Measurements from ENCODE around the gene KCTD21.

The KCTD21 gene

DNA sequence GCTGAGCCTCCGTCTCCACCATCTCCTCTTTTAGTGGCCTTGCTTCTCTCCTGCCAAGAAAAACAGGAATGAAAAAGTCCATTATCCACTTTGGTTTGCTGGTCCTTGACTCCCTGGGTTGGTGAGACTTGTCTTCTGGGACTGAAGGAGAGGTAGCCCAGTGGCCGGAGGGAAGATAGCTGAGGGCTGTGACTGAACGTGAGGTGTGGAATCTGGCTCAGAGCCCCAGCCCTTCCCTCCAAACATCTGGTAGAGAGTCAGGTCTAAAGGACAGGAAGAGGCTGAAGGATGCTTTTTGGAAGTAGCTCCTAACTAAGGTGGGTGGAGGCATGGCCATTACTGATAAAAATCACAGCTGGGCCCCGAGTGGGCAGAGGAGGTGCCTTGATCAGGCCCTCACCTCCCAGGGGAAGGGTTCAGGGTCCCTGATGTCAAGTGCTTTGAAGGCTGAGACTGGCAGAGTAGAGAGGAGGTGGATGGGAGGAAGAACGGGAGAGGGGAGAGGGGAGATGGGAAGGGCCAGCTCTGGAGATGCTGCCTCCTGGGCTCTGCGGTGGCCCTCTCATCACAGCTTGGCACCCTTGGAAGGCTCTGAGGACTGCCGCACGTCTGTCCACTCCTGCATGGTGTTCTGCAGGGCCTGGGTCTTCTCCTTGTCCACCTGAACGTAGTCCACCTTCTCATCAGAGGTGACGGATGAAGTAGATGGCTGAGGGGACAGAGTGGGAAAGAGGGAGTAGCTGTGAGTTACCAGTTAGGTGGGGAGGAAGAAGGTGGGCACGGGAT, 30.5 kb upstream of the KCTD21 start:
- DNase-seq, result peak; percentile 47

DNA sequence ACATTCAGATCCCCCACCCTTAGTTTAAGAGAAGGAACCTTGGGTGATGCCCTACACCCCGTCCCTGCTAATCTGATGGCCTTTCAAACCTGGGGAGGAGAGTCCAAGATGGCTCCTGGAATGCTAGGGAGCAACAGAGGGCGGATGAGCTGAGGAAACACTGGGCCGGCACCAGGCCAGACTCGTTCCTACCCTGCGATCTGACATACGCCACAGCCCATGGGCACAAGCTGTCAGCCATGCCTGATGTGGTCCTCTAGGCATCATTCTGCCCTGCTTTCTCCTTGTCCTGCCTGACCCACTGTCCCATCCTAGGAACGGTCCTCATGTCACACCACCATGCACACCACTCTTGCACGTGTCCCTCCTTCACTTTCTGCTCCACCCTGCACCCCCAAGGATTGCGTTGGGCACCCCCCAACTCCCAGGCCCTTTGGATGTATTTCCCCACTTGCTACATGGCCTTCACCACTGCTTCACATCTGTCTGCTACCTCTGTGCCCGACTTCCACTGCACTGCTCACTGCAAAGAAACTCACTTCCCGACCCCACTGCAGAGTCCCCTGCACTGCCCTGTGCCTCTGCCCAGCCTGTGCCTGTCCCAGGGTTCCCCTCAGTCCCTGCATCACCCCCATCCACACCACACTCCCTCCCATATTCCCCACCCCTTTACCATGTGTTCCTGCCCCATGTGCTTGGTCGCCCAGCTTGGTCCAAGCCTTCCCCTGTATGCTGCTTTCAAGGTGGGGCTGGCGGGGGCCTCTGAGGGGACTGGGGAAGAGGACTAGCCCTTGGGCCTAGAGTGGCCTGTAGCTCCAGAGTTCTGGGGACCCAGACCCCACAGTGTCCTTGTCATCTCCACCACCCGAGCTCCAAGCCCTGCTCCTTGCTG, 29.5 kb upstream of the KCTD21 start:
- DNase-seq, result peak; percentile 47

DNA sequence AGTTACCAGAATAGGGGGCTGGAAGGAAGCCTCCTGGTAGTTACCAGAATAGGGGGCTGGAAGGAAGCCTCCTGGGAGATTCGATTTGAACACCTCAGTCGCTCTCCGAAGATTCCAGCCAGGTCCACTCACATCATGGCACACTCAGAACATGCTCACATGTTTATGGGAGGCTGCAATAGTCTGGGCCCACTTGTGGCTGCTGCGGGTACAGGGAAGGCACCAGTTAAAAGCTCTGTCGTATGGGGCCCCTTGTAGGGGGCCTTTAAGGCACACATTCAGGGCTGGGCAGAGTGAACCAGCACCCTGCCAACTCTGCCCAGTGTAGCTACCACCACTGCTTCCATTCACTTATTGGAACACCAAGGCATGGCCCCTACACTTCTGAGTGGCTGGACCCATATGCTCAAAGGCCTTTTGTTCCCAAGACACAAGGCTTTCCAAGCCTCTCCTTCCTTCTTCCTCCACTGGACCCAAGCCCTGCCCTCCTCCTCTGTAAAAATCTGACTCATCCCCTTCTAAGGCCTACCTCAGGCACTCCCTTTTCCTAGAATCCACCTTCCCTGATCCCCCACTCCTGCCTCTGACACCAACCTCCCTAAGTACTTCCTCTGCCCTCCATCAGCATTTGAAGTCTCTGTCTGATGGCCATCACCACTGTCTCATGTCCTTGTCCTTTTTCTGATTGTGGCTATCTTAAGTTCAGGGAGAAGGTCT, 28.3 kb upstream of the KCTD21 start:
- DNase-seq, result peak; percentile 11

DNA sequence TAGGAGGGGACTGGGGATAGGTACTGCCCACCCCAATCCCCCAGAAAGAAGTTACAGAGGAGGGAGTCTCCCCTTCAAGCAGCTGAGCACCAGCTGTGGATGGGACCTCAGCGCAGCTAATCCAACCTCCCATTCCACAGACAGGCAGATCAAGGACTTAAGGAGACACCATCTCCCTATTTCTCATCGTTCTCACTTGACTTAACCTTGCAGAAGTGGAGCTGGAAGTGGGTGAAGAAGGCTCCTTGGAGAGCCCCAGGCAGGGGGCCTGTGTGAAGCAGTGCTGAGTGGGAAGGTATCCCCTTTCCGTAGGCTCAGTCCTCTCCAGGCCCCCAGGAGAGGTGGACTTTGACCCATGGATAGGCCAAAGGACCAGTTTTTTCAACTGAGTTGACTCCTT, 27.6 kb upstream of the KCTD21 start:
- no peak for DNase-seq

DNA sequence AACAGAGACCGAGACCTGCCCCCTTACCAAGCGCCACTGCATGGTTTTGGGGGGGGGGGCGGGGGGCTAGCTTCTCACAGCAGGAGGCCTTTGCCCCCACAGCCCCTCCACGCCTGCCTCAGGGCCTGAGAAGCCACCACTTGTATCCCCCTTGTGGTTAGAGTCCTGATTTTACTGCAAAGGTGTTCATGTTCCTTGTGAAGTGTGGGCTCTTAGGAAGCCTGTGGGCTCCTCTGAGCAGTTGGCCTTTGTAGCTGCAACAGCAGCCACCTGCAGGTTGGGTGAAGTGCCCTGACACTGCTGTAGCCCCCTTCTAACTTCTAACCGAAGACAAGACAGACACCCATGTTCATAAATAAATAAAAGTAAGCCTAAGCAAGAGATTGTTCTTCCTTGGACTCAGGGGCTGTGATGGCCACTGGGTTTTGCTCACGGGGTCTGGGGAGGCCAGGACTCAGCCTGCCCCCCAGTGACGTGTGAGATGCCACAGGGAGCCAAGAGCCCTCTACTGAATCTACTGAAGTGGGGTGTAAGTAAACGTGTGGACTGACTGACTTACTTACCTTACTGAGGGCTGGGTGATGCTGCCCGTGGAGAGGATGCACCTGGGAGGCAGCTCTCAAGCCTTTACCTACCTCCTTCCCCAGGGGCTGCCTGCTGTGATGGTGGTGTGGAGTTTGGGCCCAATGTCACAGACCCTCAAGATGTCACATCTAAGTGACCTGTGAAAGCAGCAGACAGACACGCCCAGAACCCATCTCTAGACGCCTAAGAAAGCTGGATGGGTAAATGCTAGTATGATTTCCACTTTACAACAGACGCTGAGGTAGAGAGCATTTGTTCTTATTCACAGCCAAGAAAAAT, 26.1 kb upstream of the KCTD21 start:
- peak; percentile 40 for DNase-seq

DNA sequence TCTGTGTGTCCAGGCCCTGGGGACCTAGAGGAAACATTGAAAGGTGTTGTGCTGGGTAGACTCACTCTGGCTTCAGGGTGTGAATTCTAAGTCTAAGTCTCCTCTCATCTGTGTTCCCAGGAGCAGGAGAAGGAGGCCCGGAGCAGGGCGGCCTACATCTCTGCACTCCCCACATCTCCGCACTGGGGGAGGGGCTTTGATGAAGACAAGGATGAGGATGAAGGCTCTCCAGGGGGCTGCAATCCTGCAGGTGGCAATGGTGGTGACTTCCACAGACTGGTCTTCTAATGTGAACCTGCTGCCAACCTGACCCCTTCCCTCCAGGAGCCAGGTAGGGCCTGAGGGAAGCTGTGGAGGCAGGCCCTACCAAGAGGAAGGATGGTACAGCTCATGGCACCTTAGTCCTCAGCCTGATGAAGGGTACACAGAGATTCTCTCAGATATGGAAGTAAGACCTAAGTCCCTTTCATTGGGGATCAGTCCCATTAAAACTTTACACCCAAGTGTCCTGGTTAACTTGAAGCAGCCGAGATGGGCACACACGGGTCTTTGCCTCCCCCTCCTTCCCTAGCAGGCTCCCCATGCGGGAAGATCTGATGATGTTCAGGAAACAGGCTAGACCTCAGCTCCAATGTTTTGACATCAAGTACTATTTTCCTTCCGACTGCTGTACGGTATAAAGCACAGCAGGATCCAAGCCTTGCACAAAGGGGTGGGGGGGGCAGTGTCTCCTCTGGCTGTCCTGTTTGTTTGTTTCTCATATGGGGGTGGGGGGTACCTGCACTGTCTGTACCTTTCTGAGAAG, 25.3 kb upstream of the KCTD21 start:
- DNase-seq, result peak; percentile 19

DNA sequence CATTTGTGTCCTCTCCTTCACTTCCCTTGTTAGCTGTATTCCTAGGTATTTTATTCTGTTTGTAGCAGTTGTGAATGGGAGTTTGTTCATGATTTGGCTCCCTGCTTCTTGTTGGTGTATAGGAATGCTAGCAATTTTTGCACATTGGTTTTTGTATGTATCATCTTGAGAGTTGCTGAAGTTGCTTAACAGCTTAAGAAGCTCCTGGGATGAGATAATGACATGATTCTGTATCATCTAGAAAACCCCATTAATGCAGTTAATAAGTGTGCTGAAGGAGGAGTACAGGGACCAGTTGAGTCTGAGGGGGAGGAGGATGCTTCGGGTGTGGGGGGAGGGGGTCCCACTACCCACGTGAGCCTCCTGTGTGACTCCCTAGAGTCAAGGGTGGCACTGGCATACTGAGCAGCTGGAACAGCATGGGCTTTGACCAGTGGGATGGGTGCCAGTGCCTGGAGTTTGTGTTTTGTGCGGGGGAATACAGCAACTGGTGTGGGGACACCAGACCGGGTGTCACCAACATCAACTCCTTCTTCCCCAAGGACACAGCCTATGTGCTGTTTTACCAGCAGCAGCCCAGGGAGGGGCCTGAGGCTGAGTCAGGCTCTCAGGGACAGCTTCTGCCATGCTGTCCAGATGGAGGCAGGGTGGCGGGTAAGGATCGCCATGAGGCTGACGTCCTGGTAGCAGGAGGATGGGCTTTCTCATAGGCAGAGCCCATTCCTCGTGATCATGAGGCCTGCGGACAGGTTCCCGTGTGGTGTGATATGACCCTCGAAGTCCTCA, 24.4 kb upstream of the KCTD21 start:
- DNase-seq, result no peak

DNA sequence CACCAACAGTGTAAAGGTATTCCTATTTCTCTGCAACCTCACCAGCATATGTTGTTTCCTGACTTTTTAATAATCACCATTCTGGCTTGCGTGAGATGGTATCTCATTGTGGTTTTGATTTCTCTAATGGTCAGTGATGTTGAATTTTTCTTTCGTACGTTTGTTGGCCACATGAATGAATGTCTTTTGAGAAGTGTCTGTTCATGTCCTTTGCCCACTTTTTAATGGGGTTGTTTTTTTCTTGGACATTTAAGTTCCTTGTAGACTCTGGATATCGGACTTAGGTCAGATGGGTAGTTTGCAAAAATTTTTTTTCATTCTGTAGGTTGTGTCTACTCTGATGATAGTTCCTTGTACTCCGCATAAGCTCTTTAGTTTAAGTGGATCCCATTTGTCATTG, 23.1 kb upstream of the KCTD21 start:
- no peak for DNase-seq

DNA sequence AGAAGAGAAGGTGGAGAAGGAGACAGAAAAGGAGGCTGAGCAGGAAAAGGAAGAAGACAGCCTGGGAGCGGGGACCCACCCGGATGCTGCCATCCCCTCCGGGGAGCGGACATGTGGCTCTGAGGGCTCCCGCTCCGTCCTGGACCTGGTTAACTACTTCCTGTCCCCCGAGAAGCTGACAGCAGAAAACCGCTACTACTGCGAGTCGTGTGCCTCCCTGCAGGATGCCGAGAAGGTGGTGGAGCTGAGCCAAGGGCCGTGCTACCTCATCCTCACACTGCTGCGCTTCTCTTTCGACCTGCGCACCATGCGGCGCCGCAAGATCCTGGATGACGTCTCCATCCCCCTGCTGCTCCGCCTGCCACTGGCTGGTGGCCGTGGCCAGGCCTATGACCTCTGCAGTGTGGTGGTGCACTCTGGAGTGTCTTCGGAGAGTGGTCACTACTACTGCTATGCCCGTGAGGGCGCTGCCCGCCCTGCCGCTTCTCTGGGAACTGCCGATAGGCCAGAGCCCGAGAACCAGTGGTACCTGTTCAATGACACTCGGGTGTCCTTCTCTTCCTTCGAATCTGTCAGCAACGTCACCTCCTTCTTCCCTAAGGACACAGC, 21.7 kb upstream of the KCTD21 start:
- no peak for DNase-seq

DNA sequence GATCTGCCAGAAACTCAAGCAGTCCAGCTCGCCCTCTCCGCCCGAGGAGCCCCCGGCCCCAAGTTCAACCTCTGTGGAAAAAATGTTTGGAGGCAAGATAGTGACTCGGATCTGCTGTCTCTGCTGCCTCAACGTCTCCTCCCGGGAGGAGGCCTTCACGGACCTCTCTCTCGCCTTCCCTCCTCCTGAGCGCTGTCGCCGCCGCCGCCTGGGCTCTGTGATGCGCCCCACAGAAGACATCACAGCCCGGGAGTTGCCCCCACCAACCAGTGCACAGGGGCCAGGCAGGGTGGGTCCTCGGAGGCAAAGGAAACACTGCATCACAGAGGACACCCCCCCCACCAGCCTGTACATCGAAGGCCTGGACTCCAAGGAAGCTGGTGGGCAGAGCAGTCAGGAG, 21.1 kb upstream of the KCTD21 start:
- DNase-seq, result no peak

DNA sequence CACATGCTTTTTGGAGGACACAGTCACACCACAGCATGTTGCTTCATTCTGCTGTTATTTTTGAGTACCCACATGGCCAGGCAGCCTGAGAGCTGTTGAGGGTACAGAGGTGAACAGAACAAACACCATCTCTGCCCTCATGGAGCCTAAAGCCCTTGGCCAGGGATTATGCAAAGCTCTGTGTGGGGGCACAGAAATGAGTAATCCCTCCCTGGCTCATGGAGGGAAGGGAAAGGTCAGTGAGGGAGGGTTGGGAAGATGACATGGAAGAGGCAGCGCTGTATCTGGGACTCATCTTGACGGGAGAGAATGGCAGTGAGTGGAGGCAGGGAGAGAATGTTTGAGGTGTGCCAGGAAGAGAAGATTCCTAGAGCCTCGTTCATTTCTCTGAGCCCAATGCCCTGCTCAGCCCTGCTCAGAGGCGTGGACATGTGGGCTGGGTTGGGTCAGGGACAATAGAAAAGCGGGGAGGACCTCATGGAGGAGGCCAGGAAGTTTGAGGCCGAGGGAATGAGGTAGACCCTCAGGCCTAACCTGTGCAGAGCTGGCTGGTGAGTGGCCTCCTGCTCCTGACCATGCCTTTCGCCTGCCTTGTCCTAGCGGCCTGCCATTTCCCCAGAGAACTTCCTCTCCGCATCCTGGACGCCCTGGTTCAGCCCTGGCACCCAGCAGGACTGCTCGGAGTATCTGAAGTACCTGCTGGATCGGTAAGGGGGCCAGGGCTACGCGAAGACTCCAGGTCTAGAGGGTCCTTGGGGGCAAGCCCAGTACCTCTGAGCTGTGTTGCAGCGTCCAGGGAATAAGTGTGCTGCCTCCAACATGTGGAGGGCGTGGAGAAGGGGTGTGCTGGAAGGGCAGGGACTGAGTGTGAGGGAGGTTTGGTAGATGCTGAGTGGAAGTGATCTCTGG, 20.1 kb upstream of the KCTD21 start:
- no peak for DNase-seq

DNA sequence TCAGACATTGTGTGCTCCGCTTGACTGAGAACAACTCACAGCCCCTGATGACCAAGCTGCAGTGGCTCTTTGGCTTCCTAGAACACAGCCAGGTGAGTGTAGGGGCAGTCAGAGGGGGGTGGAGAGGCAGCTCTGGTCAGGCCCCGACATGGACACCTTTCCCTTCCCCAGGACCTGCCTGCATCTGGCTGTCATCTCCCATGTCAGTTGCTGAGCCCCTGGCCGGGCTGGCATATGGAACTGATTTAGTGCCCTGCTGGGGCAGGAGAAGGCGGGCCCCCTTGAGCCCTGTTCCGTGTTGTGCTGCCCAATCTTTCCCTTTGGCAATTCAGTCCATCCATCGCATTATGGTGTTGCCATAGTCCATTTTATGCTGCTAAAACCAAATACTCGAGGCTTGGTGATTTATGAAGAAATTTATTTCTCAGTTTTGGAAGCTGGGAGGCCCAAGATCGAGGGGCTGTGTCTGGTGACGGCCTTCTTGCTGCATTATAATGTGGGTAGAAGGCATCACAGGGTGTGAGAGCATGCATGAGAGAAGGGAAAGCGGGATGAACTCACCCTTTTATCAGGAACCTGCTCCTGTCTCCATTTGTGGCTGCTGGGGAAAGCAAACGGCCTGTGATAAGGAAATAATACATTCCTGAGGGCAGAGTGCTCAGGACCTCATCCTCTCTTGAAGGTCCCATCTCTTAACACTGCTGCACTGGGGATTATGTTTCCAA, 19.3 kb upstream of the KCTD21 start:
- DNase-seq, result no peak

DNA sequence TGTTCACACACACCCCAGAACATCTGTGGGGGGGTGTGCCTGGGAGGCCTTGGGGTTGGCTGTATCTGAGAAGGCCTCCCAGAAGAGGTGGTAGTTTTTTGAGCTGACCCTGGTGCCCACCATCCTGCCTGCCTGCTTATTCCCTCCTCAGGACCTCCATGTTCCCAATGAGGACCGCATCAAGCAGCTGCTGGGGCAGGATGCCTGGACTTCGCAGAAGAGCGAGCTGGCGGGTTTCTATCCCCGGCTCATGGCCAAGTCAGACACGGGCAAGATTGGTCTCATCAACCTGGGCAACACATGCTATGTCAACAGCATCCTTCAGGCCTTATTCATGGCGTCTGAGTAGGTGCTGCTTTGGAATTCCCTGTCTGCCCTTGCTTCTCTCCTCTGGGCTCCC, 17.3 kb upstream of the KCTD21 start:
- no peak for DNase-seq

DNA sequence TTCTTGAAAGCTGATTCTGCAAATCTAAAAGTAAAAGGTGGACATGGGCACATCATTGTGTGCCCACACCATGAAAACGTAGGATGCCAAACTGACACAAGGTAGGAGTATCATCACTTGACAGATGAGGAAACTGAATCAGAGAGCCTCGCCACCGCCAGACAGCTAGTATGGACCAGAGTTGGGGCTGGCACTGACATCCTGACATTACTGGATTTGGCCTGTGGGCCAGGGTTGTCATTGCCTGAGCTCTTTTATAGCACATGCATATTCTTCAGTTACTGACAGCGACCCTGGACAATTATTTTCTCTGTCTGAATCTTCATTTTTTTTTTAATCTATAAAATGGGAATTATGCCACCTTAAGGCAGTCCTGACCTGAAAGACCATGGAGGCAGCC, 16.8 kb upstream of the KCTD21 start:
- DNase-seq, result no peak

DNA sequence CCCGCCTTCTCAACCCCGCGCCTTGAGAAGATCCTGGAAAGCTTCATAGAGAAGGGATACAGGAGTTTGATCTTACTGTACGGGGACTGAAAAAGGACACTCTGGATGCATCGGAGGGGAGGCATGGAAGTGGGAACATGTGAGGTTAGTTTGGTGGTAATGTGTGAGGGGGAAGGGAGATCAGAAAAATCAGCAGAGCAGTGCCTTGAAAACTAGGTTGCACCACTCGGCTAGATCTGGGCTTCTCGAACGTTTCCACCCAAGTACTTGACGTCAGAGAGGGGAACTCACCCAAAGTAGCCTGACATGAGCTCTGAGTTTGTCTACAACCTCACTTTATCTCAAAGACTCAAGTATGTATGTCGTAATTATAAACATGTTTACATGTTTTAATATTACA, 14.8 kb upstream of the KCTD21 start:
- no peak for DNase-seq

DNA sequence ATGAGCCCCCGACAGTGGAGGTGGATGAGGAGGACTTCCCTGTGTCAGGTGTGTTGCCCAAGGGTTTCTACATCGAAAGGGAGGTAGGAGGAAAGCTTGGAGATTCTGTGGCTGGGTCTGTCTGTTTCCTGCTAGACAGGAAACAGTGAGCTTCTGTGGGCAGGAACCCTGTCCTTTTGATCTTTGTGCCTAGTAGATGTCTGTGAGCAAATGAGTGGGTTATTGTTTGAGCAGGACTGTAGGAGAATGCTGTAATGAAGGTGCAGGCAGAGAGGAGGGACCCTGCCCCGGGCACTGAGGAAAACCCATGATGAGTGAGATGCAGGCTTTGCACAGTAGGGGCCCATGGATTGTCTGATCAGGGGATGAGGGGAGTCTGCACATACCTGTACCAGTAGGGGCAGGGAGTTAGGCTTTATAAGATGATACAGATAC, 14.3 kb upstream of the KCTD21 start:
- peak; percentile 74 for DNase-seq

DNA sequence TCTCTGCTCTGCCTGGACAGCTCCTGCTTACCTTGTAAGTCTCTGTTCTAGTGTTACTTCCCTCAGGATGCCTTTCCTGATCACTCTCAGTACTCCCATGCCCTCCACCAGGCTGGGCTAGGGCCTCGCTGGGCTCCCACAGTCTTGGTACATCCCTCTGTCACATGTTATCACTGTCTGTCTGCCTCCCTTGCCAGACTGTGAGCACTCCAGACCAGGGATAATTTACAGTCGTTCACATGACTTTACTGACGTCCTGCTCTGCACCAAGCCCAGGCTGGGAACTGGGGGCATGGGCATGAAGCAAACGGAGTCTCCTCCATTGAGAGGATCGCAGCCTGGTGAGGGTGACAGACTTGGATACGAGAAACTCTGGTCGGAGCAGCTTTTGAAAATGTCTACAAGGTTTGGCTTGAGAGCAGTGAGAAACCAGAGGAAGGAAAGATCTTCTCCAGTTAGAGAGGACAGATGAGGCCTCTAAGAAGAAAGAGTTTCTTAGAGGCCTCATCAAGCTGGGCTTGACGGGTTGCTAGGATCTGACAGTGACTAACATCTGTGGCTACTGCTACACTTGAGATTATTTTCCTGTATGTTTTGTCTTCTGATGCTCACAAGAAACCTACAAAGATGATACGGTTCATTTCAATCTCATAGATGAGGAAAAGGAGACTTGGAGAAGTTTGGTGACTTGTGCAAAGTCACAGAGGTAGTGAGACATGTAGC, 12.8 kb upstream of the KCTD21 start:
- no peak for DNase-seq

DNA sequence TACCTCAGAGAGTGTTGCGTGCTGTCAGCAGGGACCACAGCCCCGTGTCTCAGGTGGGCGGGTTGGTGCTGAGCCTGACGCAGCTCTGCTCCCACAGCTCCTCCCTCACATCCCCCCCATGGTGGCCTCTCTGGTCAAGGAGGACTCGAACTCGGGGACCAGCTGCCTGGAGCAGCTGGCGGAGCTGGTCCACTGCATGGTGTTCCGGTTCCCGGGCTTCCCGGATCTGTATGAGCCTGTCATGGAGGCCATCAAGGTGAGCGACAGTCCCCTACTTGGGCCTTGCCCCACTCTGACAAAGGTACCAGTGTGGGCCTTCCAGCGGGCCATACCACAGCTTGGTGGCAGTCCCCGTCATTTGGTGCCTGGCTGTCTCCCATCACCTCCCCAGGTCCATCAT, 12.1 kb upstream of the KCTD21 start:
- DNase-seq, result no peak

All from activated CD8-positive, alpha-beta memory T cell treated with anti-CD3 and anti-CD28 coated beads for 24 hours (primary cell).